Mucosa of rectum (tissue), 2 donors: ENCODE measurements around the gene USP48.

ENCODE experiments used
- H3K27ac ChIP-seq, 2 donors: one replicate each; pipeline ENCODE4 v1.7.0; 2013; ENCODE audit warnings: inconsistent platforms in 2 of 2, low read depth in 2 of 2, low read length in 2 of 2
- H3K27me3 ChIP-seq, 2 donors: one replicate each; pipeline ENCODE4 v1.7.0; 2013; ENCODE audit warnings: low read length in 2 of 2; ENCODE audit not compliant: control insufficient read depth in 2 of 2, insufficient read depth in 2 of 2
- H3K36me3 ChIP-seq, 2 donors: one replicate each; pipeline ENCODE4 v1.7.0; 2013; ENCODE audit warnings: low read length in 2 of 2; ENCODE audit not compliant: control insufficient read depth in 2 of 2, insufficient read depth in 2 of 2
- H3K4me1 ChIP-seq, 2 donors: one replicate each; pipeline ENCODE4 v1.7.0; 2013; ENCODE audit warnings: low read length in 2 of 2, mild to moderate bottlenecking in 1 of 2; ENCODE audit not compliant: control insufficient read depth in 2 of 2, insufficient read depth in 2 of 2
- H3K4me3 ChIP-seq, 2 donors: one replicate each; pipeline ENCODE4 v1.7.0; 2013; ENCODE audit warnings: low read length in 2 of 2
- H3K9ac ChIP-seq, 2 donors: one replicate each; pipeline ENCODE4 v1.7.0; 2013; ENCODE audit warnings: low read length in 2 of 2, low read depth in 1 of 2, mild to moderate bottlenecking in 1 of 2
- H3K9me3 ChIP-seq, 2 donors: one replicate each; pipeline ENCODE4 v1.7.0; 2013; ENCODE audit warnings: low read length in 2 of 2; ENCODE audit not compliant: control insufficient read depth in 2 of 2
- donor health status: healthy.
- donor health status: Normal muscosa, but diverticular disease.

The USP48 gene

DNA sequence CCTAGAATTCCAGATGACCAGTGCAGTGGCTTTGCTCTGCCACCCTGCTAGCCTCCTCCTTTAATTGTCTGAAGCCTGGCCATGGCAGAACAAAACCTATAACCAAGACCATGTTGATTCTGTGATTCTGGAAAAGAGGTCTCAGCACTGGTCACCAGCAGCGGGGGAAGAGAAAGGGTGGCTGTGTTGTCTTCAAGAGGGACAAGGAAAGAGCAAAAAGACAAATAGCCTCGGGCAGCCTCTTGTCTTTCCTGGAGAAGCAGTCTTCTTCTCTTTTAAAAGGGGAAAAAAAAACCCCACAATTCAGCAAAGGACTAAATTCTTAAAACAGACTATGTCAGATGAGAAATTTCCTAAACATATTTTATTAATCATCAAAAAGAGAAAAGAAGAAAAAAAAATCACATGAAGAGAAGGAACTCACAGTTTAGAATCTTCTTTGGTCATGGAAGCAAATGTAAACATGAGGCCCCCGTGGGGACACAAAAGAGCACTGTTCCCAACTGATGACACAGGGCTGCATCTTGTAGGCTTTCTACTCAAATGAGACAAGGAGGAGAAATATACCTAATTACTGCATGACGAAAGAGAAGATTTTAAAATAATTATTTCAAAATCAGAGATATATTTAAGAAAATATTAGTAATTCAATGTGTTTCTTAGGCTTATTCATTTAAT, 77.5 kb downstream of the USP48 start:
- Histone ChIP-seq H3K9me3 (no peaks in the 10 kb centered on the region), H3K27me3 (no peaks in the 10 kb centered on the region), H3K27ac (no peak overlapping the region), H3K4me3 (no peak overlapping the region), H3K9ac (no peak overlapping the region), H3K4me1 (no peaks in the 10 kb centered on the region), H3K36me3 (peaks cover 30 to 37% of the 10 kb centered on the region in 2 donors)

DNA sequence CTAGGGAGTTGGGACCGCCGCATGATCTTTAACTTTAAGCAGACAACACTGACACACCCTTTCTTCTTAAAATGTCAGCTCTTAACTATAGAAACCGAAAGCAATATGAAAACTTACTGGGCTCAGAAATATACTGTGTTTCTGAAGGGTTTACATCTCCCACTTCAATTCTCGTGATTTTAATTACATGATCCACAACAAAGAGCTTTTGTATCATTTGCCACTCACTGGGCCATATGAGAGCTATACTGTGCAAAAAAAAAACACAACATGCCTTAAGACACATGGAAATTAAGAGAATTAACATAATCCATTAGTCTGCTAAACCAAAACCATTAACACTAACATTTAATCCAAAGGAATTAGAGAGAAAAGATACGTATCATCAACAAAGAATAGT, 78.8 kb downstream of the USP48 start:
- no peak overlapping the region for H3K4me3 ChIP-seq
- no peaks in the 10 kb centered on the region for H3K4me1 ChIP-seq
- H3K27ac ChIP-seq = no peak overlapping the region
- H3K9ac ChIP-seq = no peak overlapping the region
- H3K27me3 ChIP-seq = no peaks in the 10 kb centered on the region
- H3K36me3 ChIP-seq = peaks cover 35 to 37% of the 10 kb centered on the region in 2 donors
- H3K9me3 ChIP-seq = no peaks in the 10 kb centered on the region

DNA sequence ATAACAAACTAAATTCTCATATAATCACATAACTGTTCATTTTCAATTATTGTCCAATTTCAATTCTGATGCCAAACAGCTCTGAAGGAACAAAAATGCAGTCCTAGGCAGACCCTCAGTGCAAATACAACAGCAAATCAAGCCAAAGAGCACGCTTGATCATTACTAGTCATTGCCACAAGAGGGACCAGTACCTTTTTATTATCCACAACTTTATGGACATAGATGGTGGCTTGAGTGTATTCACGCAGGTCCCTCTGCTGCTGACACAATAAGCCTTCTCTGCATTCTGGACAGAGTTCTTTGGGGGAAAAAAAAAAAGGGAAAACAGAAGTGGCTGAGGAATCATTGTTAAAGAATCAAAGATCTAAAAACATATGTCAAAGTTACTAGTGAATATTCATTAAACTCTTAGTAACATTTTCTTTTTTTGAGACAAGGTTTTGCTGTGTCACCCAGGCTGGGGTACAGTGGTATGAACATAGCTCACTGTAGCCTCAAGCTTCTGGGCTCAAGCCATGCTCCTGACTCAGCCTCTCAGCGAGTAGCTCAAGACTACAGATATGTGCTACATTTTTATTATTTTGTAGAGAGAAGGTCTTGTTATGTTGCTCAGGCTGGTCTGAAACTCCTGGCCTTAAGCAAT, 79.5 kb downstream of the USP48 start:
- Histone ChIP-seq H3K36me3 (peaks cover 35 to 37% of the 10 kb centered on the region in 2 donors), H3K9me3 (no peaks in the 10 kb centered on the region), H3K27ac (no peak overlapping the region), H3K27me3 (no peaks in the 10 kb centered on the region), H3K9ac (no peak overlapping the region), H3K4me3 (no peak overlapping the region), H3K4me1 (no peaks in the 10 kb centered on the region)

GRCh38 chr1:21702780-21703179, 80.2 kb downstream of the USP48 start:
- Histone ChIP-seq H3K27me3 (no peaks in the 10 kb centered on the region), H3K36me3 (peaks cover 33 to 36% of the 10 kb centered on the region in 2 donors), H3K27ac (no peak overlapping the region), H3K4me1 (no peaks in the 10 kb centered on the region), H3K9me3 (no peaks in the 10 kb centered on the region), H3K4me3 (no peak overlapping the region), H3K9ac (no peak overlapping the region)

DNA sequence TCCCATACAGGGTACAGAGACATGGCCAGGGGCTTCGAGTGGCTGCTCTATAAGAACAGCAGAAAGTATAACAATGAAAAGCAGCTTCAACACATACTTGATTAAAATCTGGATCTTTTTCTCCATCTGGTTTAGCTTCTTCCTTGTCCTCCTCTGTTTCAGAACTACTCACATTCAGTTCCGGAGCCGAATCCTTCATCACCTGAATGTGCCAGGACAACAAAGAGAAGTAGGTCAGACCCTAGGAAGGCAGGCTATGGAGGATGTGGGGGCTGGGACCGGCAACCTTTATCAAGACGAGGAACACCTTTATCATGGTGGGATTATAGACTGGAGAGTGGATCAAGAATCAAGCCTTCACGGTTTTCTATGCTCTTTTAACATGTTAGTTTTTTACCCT, 81.5 kb downstream of the USP48 start:
- Histone ChIP-seq H3K27me3 (no peaks in the 10 kb centered on the region), H3K4me3 (no peak overlapping the region), H3K27ac (no peak overlapping the region), H3K4me1 (no peaks in the 10 kb centered on the region), H3K9ac (no peak overlapping the region), H3K36me3 (peaks cover 28 to 35% of the 10 kb centered on the region in 2 donors), H3K9me3 (no peaks in the 10 kb centered on the region)

GRCh38 chr1:21700094-21700493, 82.9 kb downstream of the USP48 start:
- Histone ChIP-seq H3K4me1 (no peaks in the 10 kb centered on the region), H3K9ac (no peak overlapping the region), H3K27me3 (no peaks in the 10 kb centered on the region), H3K9me3 (no peaks in the 10 kb centered on the region), H3K27ac (no peak overlapping the region), H3K36me3 (peaks cover 24% of the 10 kb centered on the region in 2 donors), H3K4me3 (no peak overlapping the region)

DNA sequence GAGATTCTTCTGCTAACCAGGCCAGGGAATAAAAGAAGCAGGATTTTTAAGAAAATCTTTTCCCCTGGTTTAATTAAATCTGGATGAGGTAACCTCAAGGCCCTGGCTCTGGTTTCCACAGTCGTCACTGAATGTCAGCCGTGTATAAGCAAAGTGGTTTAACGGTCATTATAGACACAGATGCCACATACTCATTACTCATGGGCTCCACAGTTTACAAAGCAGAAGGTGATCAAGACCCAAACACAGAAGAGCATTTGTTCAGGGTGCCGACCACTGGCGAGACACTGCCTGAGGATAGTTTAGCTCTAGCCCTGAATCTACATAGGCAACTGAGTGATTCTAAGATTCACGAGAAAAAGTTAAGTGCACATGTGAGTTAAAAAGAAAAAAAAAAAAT, 86.0 kb downstream of the USP48 start:
- peaks cover 23 to 30% of the 10 kb centered on the region in 2 donors for H3K36me3 ChIP-seq

GRCh38 chr1:21693732-21694131, 89.2 kb downstream of the USP48 start:
- Histone ChIP-seq H3K4me3 (no peak overlapping the region), H3K4me1 (no peaks in the 10 kb centered on the region), H3K36me3 (peaks cover 30 to 33% of the 10 kb centered on the region in 2 donors), H3K9ac (no peak overlapping the region), H3K9me3 (no peaks in the 10 kb centered on the region), H3K27me3 (no peaks in the 10 kb centered on the region), H3K27ac (no peak overlapping the region)

More for the DNA sequence above, 86.0 kb downstream of the USP48 start:
- Histone ChIP-seq H3K4me1 (no peaks in the 10 kb centered on the region), H3K9ac (no peak overlapping the region), H3K9me3 (no peaks in the 10 kb centered on the region), H3K27ac (no peak overlapping the region), H3K4me3 (no peak overlapping the region), H3K27me3 (no peaks in the 10 kb centered on the region)

DNA sequence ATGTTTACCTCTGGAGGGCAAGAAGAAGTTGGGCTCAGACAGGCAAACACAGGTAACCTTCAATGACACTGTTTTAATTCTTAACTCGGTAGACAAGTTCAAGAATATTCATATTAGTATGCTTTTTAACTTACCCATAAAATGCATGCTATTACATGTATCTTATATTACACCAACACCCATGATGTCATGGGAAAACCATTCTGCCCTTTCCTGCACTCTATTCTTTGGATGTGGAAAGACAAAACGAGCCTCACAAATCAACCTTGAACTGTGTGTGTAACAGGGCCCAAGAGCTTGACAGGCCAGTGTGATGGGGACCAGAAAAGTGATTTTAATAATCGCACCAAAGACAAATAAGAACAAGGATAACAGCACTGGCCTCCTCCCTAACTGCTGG, 91.2 kb downstream of the USP48 start:
- H3K9ac ChIP-seq = no peak overlapping the region
- H3K36me3 ChIP-seq = peaks cover 42% of the 10 kb centered on the region in 2 donors

GRCh38 chr1:21689661-21690372, 93.1 kb downstream of the USP48 start:
- Histone ChIP-seq H3K4me1 (no peaks in the 10 kb centered on the region), H3K9ac (no peak overlapping the region), H3K4me3 (no peak overlapping the region), H3K36me3 (peaks cover 49 to 50% of the 10 kb centered on the region in 2 donors), H3K9me3 (no peaks in the 10 kb centered on the region), H3K27ac (no peak overlapping the region), H3K27me3 (no peaks in the 10 kb centered on the region)

More for the DNA sequence above, 91.2 kb downstream of the USP48 start:
- Histone ChIP-seq H3K9me3 (no peaks in the 10 kb centered on the region), H3K27me3 (no peaks in the 10 kb centered on the region), H3K4me3 (no peak overlapping the region), H3K4me1 (no peaks in the 10 kb centered on the region), H3K27ac (no peak overlapping the region)
